HEK293 (cell line): ENCODE data around the gene PRG3.

ENCODE experiments used
- CTCF ChIA-PET: fragments of 350-600 bp; formaldehyde crosslinking; extraction: SDS; loops from one replicate; lab custom pipeline; 2021; ENCODE audit warnings: antibody characterized with exemption; lab: Yijun Ruan, JAX
- POLR2A ChIA-PET: fragments of 300-600 bp; formaldehyde crosslinking; extraction: SDS; loops from one replicate; lab custom pipeline; 2020; ENCODE audit warnings: antibody characterized with exemption, inconsistent platforms; lab: Yijun Ruan, JAX
- H3K27ac ChIP-seq: fragments of 200-500 bp; sonication (Bioruptor generic); 2 replicates; pipeline ENCODE4 v1.5.1; 2014; ENCODE audit warnings: low read depth, low read length, control low read depth, inconsistent platforms; ENCODE audit errors: extremely low read depth
- H3K36me3 ChIP-seq, 2 experiments: fragments of 200-500 bp in 1 of 2; sonication (Bioruptor generic) in 1 of 2; 1 replicate in 1 of 2; 2 replicates in 1 of 2; pipeline ENCODE4 v1.5.1; 2014 to 2017; ENCODE audit warnings: inconsistent platforms in 2 of 2, low read length in 2 of 2; ENCODE audit not compliant: control insufficient read depth in 2 of 2, insufficient read depth in 1 of 2
- H3K4me1 ChIP-seq: fragments of 200-500 bp; sonication (Bioruptor generic); 2 replicates; pipeline ENCODE4 v1.5.1; 2014; ENCODE audit warnings: mild to moderate bottlenecking, low read length, inconsistent platforms; ENCODE audit not compliant: control insufficient read depth, insufficient read depth
- H3K4me3 ChIP-seq: 2 replicates; pipeline ENCODE4 v1.5.1; 2011; ENCODE audit warnings: low read depth, mild to moderate bottlenecking, control low read depth, low read length, moderate library complexity
- H3K9me3 ChIP-seq: fragments of 200-500 bp; sonication (Bioruptor generic); 2 replicates; pipeline ENCODE4 v1.5.1; 2014; ENCODE audit warnings: low read depth, low read length, inconsistent platforms; ENCODE audit not compliant: control insufficient read depth, insufficient read depth
- BCL11A ChIP-seq: fragments of 450-650 bp; formaldehyde crosslinking; IDR thresholded peaks from 2 replicates; pipeline ENCODE4 v1.5.1; 2016; ENCODE audit warnings: low read depth, missing biosample characterization, missing genetic modification characterization
- KLF16 ChIP-seq: fragments of 450-650 bp; formaldehyde crosslinking; IDR thresholded peaks from 2 replicates; pipeline ENCODE4 v1.5.1; 2017; ENCODE audit warnings: missing biosample characterization, missing genetic modification characterization
- PRDM2 ChIP-seq: fragments of 450-650 bp; formaldehyde crosslinking; IDR thresholded peaks from 2 replicates; pipeline ENCODE4 v1.5.1; 2016; ENCODE audit warnings: missing biosample characterization, missing genetic modification characterization, borderline replicate concordance
- ZBTB20 ChIP-seq: fragments of 450-650 bp; formaldehyde crosslinking; IDR thresholded peaks from 2 replicates; pipeline ENCODE4 v1.5.1; 2016; ENCODE audit warnings: missing biosample characterization, missing genetic modification characterization
- ZNF174 ChIP-seq: fragments of 450-650 bp; formaldehyde crosslinking; IDR thresholded peaks from 2 replicates; pipeline ENCODE4 v1.5.0; 2017; ENCODE audit warnings: missing biosample characterization, mild to moderate bottlenecking, missing genetic modification characterization
- ZNF26 ChIP-seq: fragments of 450-650 bp; formaldehyde crosslinking; IDR thresholded peaks from 2 replicates; pipeline ENCODE4 v1.5.1; 2016; ENCODE audit warnings: missing biosample characterization, missing genetic modification characterization
- ZNF335 ChIP-seq: fragments of 450-650 bp; formaldehyde crosslinking; conservative IDR thresholded peaks from 2 replicates; pipeline ENCODE4 v1.5.1; 2016; ENCODE audit warnings: missing biosample characterization, missing genetic modification characterization
- ZNF398 ChIP-seq: fragments of 450-650 bp; formaldehyde crosslinking; IDR thresholded peaks from 2 replicates; pipeline ENCODE4 v1.5.1; 2017; ENCODE audit warnings: missing biosample characterization, missing genetic modification characterization
- ZNF513 ChIP-seq: fragments of 450-650 bp; IDR thresholded peaks from 2 replicates; pipeline ENCODE4 v1.5.1; 2018; ENCODE audit warnings: missing biosample characterization, missing genetic modification characterization
- ZNF555 ChIP-seq: fragments of 450-650 bp; formaldehyde crosslinking; conservative IDR thresholded peaks from 2 replicates; pipeline ENCODE4 v1.5.1; 2017; ENCODE audit warnings: missing biosample characterization, mild to moderate bottlenecking, missing genetic modification characterization, inconsistent platforms
- ZNF629 ChIP-seq: fragments of 450-650 bp; formaldehyde crosslinking; IDR thresholded peaks from 2 replicates; pipeline ENCODE4 v1.5.1; 2017; ENCODE audit warnings: missing biosample characterization, missing genetic modification characterization

Gene PRG3

GRCh38 chr11:57402188-57403002, 21.4 kb upstream of the PRG3 start (continued):
- 0 out of 2 replicates have a peak, but pooled peaks have one; percentile 14 for TF ChIP-seq ZNF335 (tag by site-specific recombination)
- TF ChIP-seq ZNF629: 0 out of 2 replicates have a peak, but pooled peaks have one; percentile 18
- peak; percentile 42; the same call in 1 of the 2 replicates for TF ChIP-seq ZBTB20
- TF ChIP-seq PRDM2: no peak
- TF ChIP-seq KLF16 (tag by site-specific recombination): no peak

GRCh38 chr11:57399972-57400578, 19.1 kb upstream of the PRG3 start:
- CTCF ChIA-PET: interaction anchor here (0.6 to 2.0 kb wide), 5 partner anchors 17 to 93 kb away, joined by 3 to 7 read pairs (median 3); no protein-coding TSS in a partner anchor
- Histone ChIP-seq H3K27ac (no peak overlapping the region), H3K9me3 (no peaks in the 10 kb centered on the region), H3K4me3 (no peak overlapping the region), H3K4me1 (no peaks in the 10 kb centered on the region), H3K36me3 (no peaks in the 10 kb centered on the region)
- TF ChIP-seq ZNF513 (tag by site-specific recombination): no peak
- no peak for TF ChIP-seq BCL11A (tag by site-specific recombination)
- TF ChIP-seq ZNF26 (tag by site-specific recombination): no peak
- no peak for TF ChIP-seq ZNF555 (tag by site-specific recombination)
- no peak for TF ChIP-seq ZNF398 (tag by site-specific recombination)
- TF ChIP-seq ZNF174: no peak
- POLR2A ChIA-PET: no interaction called here
